Skin epidermis (tissue), 12 donors: ENCODE results near the gene OPRL1.

ENCODE experiments used
- H3K27ac ChIP-seq, 21 experiments: fragments of 200-600 bp; sonication (generic) in 11 of 21; one replicate each; pipeline ENCODE4 v1.5.0; 2020; ENCODE audit warnings: mild to moderate bottlenecking in 3 of 21, inconsistent platforms in 2 of 21, moderate library complexity in 2 of 21
- H3K4me3 ChIP-seq, 7 experiments: fragments of 200-600 bp; sonication (generic) in 2 of 7; one replicate each; pipeline ENCODE4 v1.5.0; 2020; ENCODE audit warnings: inconsistent platforms in 2 of 7, mild to moderate bottlenecking in 2 of 7, moderate library complexity in 1 of 7

OPRL1 gene

DNA sequence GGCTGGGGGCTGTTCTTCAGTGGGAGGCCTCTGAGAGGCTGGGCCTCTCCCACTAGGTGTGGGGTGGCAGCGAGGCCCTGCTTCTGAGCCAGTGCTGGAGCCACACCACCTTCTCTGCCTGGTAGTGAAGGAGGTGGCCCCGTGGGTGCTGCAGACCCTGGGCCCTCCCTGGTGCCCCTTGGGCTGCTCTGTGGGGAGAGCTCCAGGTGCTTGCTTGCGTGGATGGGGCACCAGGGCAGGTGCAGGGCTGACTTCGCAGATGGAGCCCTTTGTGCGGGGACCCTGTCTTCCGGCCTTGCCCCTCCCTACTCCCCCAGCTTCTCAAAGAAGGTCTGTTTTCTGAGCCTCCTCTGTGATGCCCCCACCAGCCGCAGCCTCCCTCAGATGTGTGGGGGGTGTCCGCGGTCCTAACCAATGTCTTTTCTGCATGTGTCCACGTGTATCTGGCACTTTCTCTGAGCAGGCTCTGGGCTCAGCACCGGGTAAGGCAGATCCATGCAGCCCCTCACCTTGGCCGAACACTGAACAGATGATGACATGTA, 67.1 kb downstream of the OPRL1 start:
- Histone ChIP-seq H3K27ac (no peak overlapping the region), H3K4me3 (no peak overlapping the region)

DNA sequence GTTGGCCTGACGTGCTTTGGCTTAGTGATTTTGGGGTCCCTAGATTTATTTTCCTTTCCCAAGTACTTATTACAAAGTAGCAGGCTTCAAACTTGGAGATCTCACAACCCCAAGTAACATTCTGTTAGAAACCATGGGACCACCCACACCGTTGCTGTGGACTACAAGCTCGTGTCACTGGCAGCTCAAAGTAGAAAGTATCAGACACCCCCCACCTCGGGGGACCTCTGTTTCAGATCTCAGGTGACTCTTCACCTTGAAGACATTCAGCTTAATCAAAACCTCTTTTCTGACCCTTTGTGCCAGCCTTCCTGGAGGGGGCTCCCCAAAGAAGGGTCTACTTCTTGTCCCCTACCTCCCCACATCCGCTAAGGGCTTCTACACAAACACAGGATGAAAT, 68.7 kb downstream of the OPRL1 start:
- no peak overlapping the region for H3K4me3 ChIP-seq
- no peak overlapping the region for H3K27ac ChIP-seq

DNA sequence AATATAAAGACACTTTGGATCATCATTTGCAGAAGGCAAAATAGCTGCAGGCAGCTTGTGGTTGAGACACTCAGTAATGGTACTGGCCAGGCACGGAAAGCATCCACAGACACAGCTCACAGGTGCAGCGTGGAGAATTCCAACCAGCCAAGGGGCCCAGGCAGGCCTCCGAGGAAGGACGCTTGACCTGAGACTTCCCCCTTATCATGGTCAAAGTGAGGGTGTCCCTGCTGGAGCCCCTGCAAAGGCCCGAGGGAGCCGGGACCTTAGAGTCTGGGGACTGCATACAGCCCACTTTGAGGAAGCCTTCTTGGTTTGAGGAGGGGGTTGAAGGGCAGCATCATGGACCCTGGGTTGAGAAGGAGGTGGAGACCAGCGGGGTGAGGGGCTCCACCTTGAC, 69.3 kb downstream of the OPRL1 start:
- Histone ChIP-seq H3K27ac (no peak overlapping the region), H3K4me3 (no peak overlapping the region)

DNA sequence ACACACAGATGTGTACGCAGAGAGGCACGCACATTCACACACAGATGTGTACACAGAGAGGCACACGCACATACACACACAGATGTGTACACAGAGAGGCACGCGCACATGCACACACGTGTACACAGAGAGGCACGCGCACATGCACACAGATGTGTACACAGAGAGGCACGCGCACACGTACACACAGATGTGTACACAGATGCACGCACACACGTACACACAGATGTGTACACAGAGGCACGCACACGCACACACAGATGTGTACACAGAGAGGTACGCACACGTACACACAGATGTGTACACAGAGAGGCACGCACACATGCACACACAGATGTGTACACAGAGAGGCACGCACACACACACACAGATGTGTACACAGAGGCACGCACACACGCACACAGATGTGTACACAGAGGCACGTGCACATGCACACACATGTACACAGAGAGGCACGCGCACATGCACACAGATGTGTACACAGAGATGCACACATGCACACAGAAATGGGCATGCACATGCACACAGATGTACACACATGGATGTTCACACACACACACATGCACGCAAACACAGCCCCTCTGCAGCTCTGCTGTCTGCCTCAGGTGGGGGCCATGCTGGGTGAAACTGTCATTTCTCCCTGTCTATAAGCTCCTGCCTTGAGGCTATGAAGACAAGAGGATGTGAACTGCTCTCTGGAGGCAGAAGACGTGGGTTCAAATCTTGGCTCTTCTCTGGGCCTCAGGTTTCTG, 70.1 kb downstream of the OPRL1 start:
- no peak overlapping the region for H3K27ac ChIP-seq
- H3K4me3 ChIP-seq, result no peak overlapping the region
